Spleen (tissue), 11 donors: Measurements from ENCODE around the gene MCTP1. TPM values are rescaled to one million over a fixed set of nuclear protein-coding genes. Genes with fewer than 3 reads are reported as not detected.
"Not testable (repeated sequence)": the region's sequence is repeated elsewhere in the genome, so short reads cannot be mapped to it uniquely, and the experiment has no call there.

Experiments used
- DNase-seq: peaks from one replicate; pipeline ENCODE4 v3.0.0-alpha.2; 2020
- H3K27ac ChIP-seq, 8 donors: fragments of 200-600 bp; sonication (generic) in 7 of 8; 1 replicate in 4 of 8; 2 replicates in 4 of 8; pipeline versions ENCODE4 v1.5.0 to v1.8.0; 2016 to 2021; ENCODE audit warnings: inconsistent platforms in 4 of 8, mild to moderate bottlenecking in 4 of 8, moderate library complexity in 1 of 8
- H3K27me3 ChIP-seq, 7 donors: fragments of 200-600 bp; sonication (generic) in 6 of 7; replicated peaks in 1 of 7; 1 replicate in 4 of 7; 2 replicates in 3 of 7; pipeline versions ENCODE4 v1.5.0 to v1.8.0; 2016 to 2021; ENCODE audit warnings: inconsistent platforms in 3 of 7, mild to moderate bottlenecking in 1 of 7
- H3K36me3 ChIP-seq, 6 donors: fragments of 200-600 bp; sonication (generic) in 5 of 6; 1 replicate in 4 of 6; 2 replicates in 2 of 6; pipeline versions ENCODE4 v1.5.0 to v1.8.0; 2016 to 2021; ENCODE audit warnings: inconsistent platforms in 2 of 6
- H3K4me1 ChIP-seq, 6 donors: fragments of 200-600 bp; sonication (generic) in 5 of 6; 1 replicate in 3 of 6; 2 replicates in 3 of 6; pipeline versions ENCODE4 v1.5.0 to v1.8.0; 2016 to 2021; ENCODE audit warnings: inconsistent platforms in 3 of 6
- H3K4me3 ChIP-seq, 8 donors: fragments of 200-600 bp; sonication (generic) in 7 of 8; 1 replicate in 4 of 8; 2 replicates in 4 of 8; pipeline versions ENCODE4 v1.5.0 to v1.8.0; 2016 to 2021; ENCODE audit warnings: inconsistent platforms in 4 of 8, mild to moderate bottlenecking in 4 of 8, moderate library complexity in 2 of 8
- H3K9me3 ChIP-seq, 8 donors: fragments of 200-600 bp; sonication (generic) in 7 of 8; 1 replicate in 4 of 8; 2 replicates in 4 of 8; pipeline versions ENCODE4 v1.5.0 to v1.8.0; 2016 to 2021; ENCODE audit warnings: inconsistent platforms in 4 of 8
- CTCF ChIP-seq, 11 experiments: fragments of 200-600 bp in 7 of 11; fragments of 450-650 bp in 4 of 11; sonication (generic) in 4 of 11; IDR thresholded peaks in 8 of 11; conservative IDR thresholded peaks in 3 of 11; 1 replicate in 7 of 11; 2 replicates in 4 of 11; pipeline versions ENCODE4 v1.4.0 to v1.8.0; 2016 to 2021; ENCODE audit warnings: antibody characterized with exemption in 11 of 11, inconsistent platforms in 4 of 11, mild to moderate bottlenecking in 1 of 11
- POLR2A ChIP-seq, 3 donors: fragments of 450-650 bp; IDR thresholded peaks; one replicate each; pipeline ENCODE4 v1.5.1; 2017; ENCODE audit warnings: antibody characterized with exemption in 3 of 3, mild to moderate bottlenecking in 1 of 3
- POLR2AphosphoS5 ChIP-seq, 3 donors: sonication (generic); formaldehyde crosslinking; IDR thresholded peaks; one replicate each; pipeline ENCODE4 v1.5.1; 2017; ENCODE audit warnings: antibody characterized with exemption in 3 of 3
- WGBS, 5 donors: extraction: QIAGEN DNeasy Blood & Tissue Kit in 3 of 5; methylation state at CpG; one replicate each; pipeline versions ENCODE4 v1.1.5 to v1.1.7; 2013 to 2018; 5-methylcytosine and 5-hydroxymethylcytosine counted together
- intact Hi-C: fragments of 100-400 bp; cut with DNase I; formaldehyde crosslinking; loops from one replicate; pipeline ENCODE4 v1.15.0; 2023; ENCODE audit warnings: low total_unique reads
- polyA plus RNA-seq, 3 donors: library from polyadenylated mRNA; stranded (reverse); fragments of 200-250 nt; gene quantifications; one replicate each; pipeline ENCODE4 v1.2.1, GENCODE V29; 2013
- total RNA-seq, 7 donors: library from RNA; depleted of rRNA in 3 of 7; stranded (reverse); fragments of >200 nt in 3 of 7; fragmentation: NEBNext Ultra II Directional in 4 of 7; extraction: Animal tissue kit (Norgen Biotek cat#: 25700) in 4 of 7; gene quantifications; one replicate each; pipeline versions ENCODE4 v1.1.0 to v1.2.1, GENCODE V29; 2016 to 2021
- donor health status: healthy with polysubstance abuse.
- donor health status: DM: no; HTN: no; CAD: no; lungs with moderate emphysema.
- donor health status: DM: no; HTN: no; CAD: no.
- donor health status: Bipolar disorder and iron deficiency.
- donor health status: healthy.
- donor health status: DM: no; HTN: no; CAD: no.
- donor health status: DM: yes; HTN: yes; CAD: no.

MCTP1 gene
- total and polyA plus RNA-seq, 10 donors: 1.2 to 57.2 (median 29.4) TPM

GRCh38 chr5:95007921-95008597 lies 276.8 kb downstream of the MCTP1 start:
- intact Hi-C loops: no loop called here
- no peak for TF ChIP-seq POLR2A (IDR thresholded peaks at IDR 0.05)
- TF ChIP-seq CTCF (IDR thresholded peaks at IDR 0.05 in 8 of 11, conservative IDR thresholded peaks at IDR 0.05 in 3 of 11): no peak
- TF ChIP-seq POLR2AphosphoS5 (IDR thresholded peaks at IDR 0.05): no peak
- Histone ChIP-seq H3K4me1 (no peaks in the 10 kb centered on the region), H3K9me3 (peaks cover 0 to 33% (median 19%) of the 10 kb centered on the region in 8 donors), H3K27ac (no peak overlapping the region), H3K4me3 (no peak overlapping the region), H3K27me3 (no peaks in the 10 kb centered on the region), H3K36me3 (peaks cover 0 to 13% (median 0%) of the 10 kb centered on the region in 6 donors)
- 82 to 91% (median 88%) methylated on average over 4 of the region's 4 CpGs for WGBS, 5 donors
- DNase-seq: no peak

- Histone ChIP-seq H3K27me3 (no peaks in the 10 kb centered on the region), H3K36me3 (peaks cover 0 to 2% (median 0%) of the 10 kb centered on the region in 6 donors), H3K27ac (no peak overlapping the region), H3K9me3 (peaks cover 0 to 34% (median 20%) of the 10 kb centered on the region in 8 donors), H3K4me3 (no peak overlapping the region), H3K4me1 (no peaks in the 10 kb centered on the region)
- TF ChIP-seq POLR2AphosphoS5 (IDR thresholded peaks at IDR 0.05) (no peak), POLR2A (IDR thresholded peaks at IDR 0.05) (no peak), CTCF (IDR thresholded peaks at IDR 0.05 in 8 of 11, conservative IDR thresholded peaks at IDR 0.05 in 3 of 11) (no peak)
- no peak for DNase-seq
- intact Hi-C loops: no loop called here
- 91 to 97% (median 96%) methylated on average over 1 of the region's 1 CpG for WGBS, 5 donors
Observed at GRCh38 chr5:95005811-95006210, 279.1 kb downstream of the MCTP1 start.

- no peak for DNase-seq
- Histone ChIP-seq H3K27me3 (no peaks in the 10 kb centered on the region), H3K9me3 (peaks cover 0 to 11% (median 5%) of the 10 kb centered on the region in 8 donors), H3K4me1 (no peaks in the 10 kb centered on the region), H3K27ac (no peak overlapping the region), H3K4me3 (no peak overlapping the region), H3K36me3 (no peaks in the 10 kb centered on the region)
- no peak for TF ChIP-seq CTCF (IDR thresholded peaks at IDR 0.05 in 8 of 11, conservative IDR thresholded peaks at IDR 0.05 in 3 of 11)
- TF ChIP-seq POLR2A (IDR thresholded peaks at IDR 0.05): no peak
- TF ChIP-seq POLR2AphosphoS5 (IDR thresholded peaks at IDR 0.05): no peak
- WGBS, 5 donors: 71 to 80% (median 77%) methylated on average over 7 of the region's 7 CpGs
- intact Hi-C loops: no loop called here
Observed at GRCh38 chr5:94998670-94999069, 286.2 kb downstream of the MCTP1 start.

GRCh38 chr5:94994537-94994936 lies 290.4 kb downstream of the MCTP1 start:
- H3K9me3 ChIP-seq, H3K27ac ChIP-seq, H3K4me3 ChIP-seq, intact Hi-C loops, H3K27me3 ChIP-seq, DNase-seq, H3K36me3 ChIP-seq, H3K4me1 ChIP-seq: not testable (repeated sequence)
- 83 to 95% (median 89%) methylated on average over 2 of the region's 2 CpGs for WGBS, 5 donors
